Measurements from ENCODE around the gene NDRG3. TPM values are rescaled to one million over a fixed set of nuclear protein-coding genes. Genes with fewer than 3 reads are reported as not detected.

The NDRG3 gene
- total and polyA plus RNA-seq, 2 of the 8 experiments (the other 6 are each of a cell fraction or from before 2014, with no cell fraction given) = 25.7 to 32.3 TPM

DNA sequence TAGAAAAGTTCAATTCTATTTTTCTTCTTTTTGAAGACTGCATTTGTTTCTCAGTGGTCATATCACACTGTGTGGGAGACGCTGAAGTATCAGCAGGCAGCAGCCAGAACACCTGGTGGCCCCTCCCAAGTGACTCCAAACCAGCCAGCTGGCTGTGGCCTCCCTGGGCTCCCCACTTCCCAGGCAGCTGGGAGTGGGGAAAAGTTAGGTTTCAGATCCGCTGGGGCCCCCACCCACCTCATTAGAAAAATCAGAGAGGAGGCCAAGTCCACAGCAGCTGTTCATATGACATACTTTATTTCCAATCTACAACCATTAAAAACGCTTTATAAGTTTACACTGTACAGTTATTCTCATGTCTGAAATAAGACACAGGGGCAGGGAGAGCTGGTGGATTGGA lies 31.3 kb upstream of the NDRG3 start:
- no peak overlapping the region for H2BK20ac ChIP-seq (ENCODE audit: low read length)
- no peaks in the 10 kb centered on the region for H3K36me3 ChIP-seq (ENCODE audit: control insufficient read depth in 2 of 4, insufficient read depth in 4 of 4, low read length in 3 of 4)
- peaks cover 0 to 7% (median 1%) of the 10 kb centered on the region in 4 experiments; a peak in 3 of 7 replicates for H3K4me1 ChIP-seq (replicated peaks in 1 of 4; ENCODE audit: control insufficient read depth in 3 of 4, insufficient read depth in 4 of 4, low read length in 3 of 4)
- no peak overlapping the region for H3K9ac ChIP-seq (replicated peaks in 1 of 4; ENCODE audit: extremely low read depth in 1 of 4, low read depth in 3 of 4, low read length in 3 of 4)
- H3K4me2 ChIP-seq (ENCODE audit: insufficient read depth in 1 of 2, low read depth in 2 of 2, low read length in 2 of 2) = no peak overlapping the region
- no peaks in the 10 kb centered on the region for H3K9me3 ChIP-seq (ENCODE audit: insufficient read depth in 2 of 2, low read depth in 1 of 2, low read length in 1 of 2)
- H4K91ac ChIP-seq (replicated peaks; ENCODE audit: insufficient read length, low read length) = no peak overlapping the region
- ChIA-PET CTCF (ENCODE audit: partially characterized antibody) (interaction anchor here (0.5 to 2.3 kb wide), 12 partner anchors 14 to 219 kb away, joined by 3 to 6 read pairs (median 4); no protein-coding TSS in a partner anchor), POLR2A (ENCODE audit: partially characterized antibody) (interaction anchor here (0.8 kb wide), 1 partner anchor 9 kb away, joined by 3 read pairs; no protein-coding TSS in a partner anchor)
- H2BK5ac ChIP-seq (ENCODE audit: low read depth, low read length) = no peak overlapping the region
- peaks cover 8% of the 10 kb centered on the region for H3K23me2 ChIP-seq (ENCODE audit: low read depth, low read length)
- H2AFZ ChIP-seq (ENCODE audit: low read length) = no peak overlapping the region
- FAIRE-seq (no peak), DNase-seq (ENCODE audit: low read depth in 1 of 2, low spot score in 2 of 2) (no peak)
- no peak overlapping the region for H3K23ac ChIP-seq (ENCODE audit: insufficient read length)
- 90% methylated on average over 3 of the region's 3 CpGs; no CpG with 5 or more reads in 1 of the 2 experiments for WGBS, 2 experiments (ENCODE audit: extremely low coverage in 1 of 2, insufficient coverage in 1 of 2, insufficient read length in 1 of 2, insufficient replicate concordance in 2 of 2, low coverage in 1 of 2, low lambda C conversion rate in 2 of 2, missing lambda C conversion rate in 1 of 2)
- no peak overlapping the region for H3K4me3 ChIP-seq (ENCODE audit: extremely low read depth in 1 of 4, insufficient read depth in 2 of 4, low read depth in 3 of 4, low read length in 4 of 4)
- peaks cover 0 to 6% of the 10 kb centered on the region in 2 experiments; a peak in 1 of 4 replicates for H3K79me2 ChIP-seq (ENCODE audit: control insufficient read depth in 1 of 2, insufficient read depth in 2 of 2, low read length in 2 of 2)
- no peak overlapping the region for H3K14ac ChIP-seq (ENCODE audit: insufficient read length)
- H4K5ac ChIP-seq (ENCODE audit: insufficient read length, low read depth, low read length) = no peak overlapping the region
- H2BK15ac ChIP-seq (ENCODE audit: low read length) = no peak overlapping the region
- no peak overlapping the region for H4K8ac ChIP-seq (ENCODE audit: extremely low read depth, insufficient read depth, low read length)
- H3K79me1 ChIP-seq (ENCODE audit: low read depth, low read length) = peaks cover 4% of the 10 kb centered on the region; the same call in 1 of the 2 replicates
- no peaks in the 10 kb centered on the region for H4K20me1 ChIP-seq (replicated peaks in 1 of 2; ENCODE audit: control insufficient read depth in 1 of 2, insufficient read depth in 2 of 2, low read length in 2 of 2)
- no peak overlapping the region for H3K56ac ChIP-seq (replicated peaks; ENCODE audit: insufficient read length, low read depth, low read length)
- H3K27ac ChIP-seq (ENCODE audit: low read depth, low read length) = no peak overlapping the region
- no peak overlapping the region for H2BK120ac ChIP-seq (replicated peaks; ENCODE audit: low read depth, low read length)
- H2BK12ac ChIP-seq (ENCODE audit: low read depth, low read length) = no peak overlapping the region
- no peak overlapping the region for H3K18ac ChIP-seq (ENCODE audit: extremely low read depth, low read length)
- H3K4ac ChIP-seq (replicated peaks; ENCODE audit: insufficient read length, low read depth, low read length) = no peak overlapping the region
- H3K27me3 ChIP-seq (replicated peaks in 1 of 4; ENCODE audit: control insufficient read depth in 3 of 4, extremely low read depth in 1 of 4, insufficient read depth in 3 of 4, low read length in 3 of 4) = no peaks in the 10 kb centered on the region
- H2AK5ac ChIP-seq (ENCODE audit: low read depth, low read length) = no peak overlapping the region
- TF ChIP-seq, protein P1, sequence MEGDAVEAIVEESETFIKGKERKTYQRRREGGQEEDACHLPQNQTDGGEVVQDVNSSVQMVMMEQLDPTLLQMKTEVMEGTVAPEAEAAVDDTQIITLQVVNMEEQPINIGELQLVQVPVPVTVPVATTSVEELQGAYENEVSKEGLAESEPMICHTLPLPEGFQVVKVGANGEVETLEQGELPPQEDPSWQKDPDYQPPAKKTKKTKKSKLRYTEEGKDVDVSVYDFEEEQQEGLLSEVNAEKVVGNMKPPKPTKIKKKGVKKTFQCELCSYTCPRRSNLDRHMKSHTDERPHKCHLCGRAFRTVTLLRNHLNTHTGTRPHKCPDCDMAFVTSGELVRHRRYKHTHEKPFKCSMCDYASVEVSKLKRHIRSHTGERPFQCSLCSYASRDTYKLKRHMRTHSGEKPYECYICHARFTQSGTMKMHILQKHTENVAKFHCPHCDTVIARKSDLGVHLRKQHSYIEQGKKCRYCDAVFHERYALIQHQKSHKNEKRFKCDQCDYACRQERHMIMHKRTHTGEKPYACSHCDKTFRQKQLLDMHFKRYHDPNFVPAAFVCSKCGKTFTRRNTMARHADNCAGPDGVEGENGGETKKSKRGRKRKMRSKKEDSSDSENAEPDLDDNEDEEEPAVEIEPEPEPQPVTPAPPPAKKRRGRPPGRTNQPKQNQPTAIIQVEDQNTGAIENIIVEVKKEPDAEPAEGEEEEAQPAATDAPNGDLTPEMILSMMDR (IDR thresholded peaks at IDR 0.05; ENCODE audit: control extremely low read depth in 1 of 3, insufficient read depth in 1 of 3, low read depth in 1 of 3, low read length in 3 of 3) = no peak
- TF ChIP-seq TAF7 (optimal IDR thresholded peaks at IDR 0.05; ENCODE audit: borderline replicate concordance, low read depth, low read length) (no peak), RFX5 (IDR thresholded peaks at IDR 0.05; ENCODE audit: borderline replicate concordance, low read depth, low read length) (no peak), SRF (IDR thresholded peaks at IDR 0.05; ENCODE audit: low read depth, low read length) (no peak), SIN3A (conservative IDR thresholded peaks at IDR 0.05 in 1 of 2, IDR thresholded peaks at IDR 0.05 in 1 of 2; ENCODE audit: low read depth in 1 of 2, low read length in 2 of 2) (no peak), ATF2 (IDR thresholded peaks at IDR 0.05; ENCODE audit: low read length) (no peak), CHD1 (IDR thresholded peaks at IDR 0.05; ENCODE audit: low read depth, low read length) (no peak), CHD2 (IDR thresholded peaks at IDR 0.05; ENCODE audit: low read length) (no peak), EGR1 (IDR thresholded peaks at IDR 0.05; ENCODE audit: borderline replicate concordance, low read depth, low read length) (no peak), BRCA1 (IDR thresholded peaks at IDR 0.05; ENCODE audit: low read depth, low read length) (no peak)

Data from H1 (cell line).